RWPE1 (cell line): ENCODE measurements around the gene SDF2L1.

Source experiments
- CTCF ChIA-PET: fragments of 350-600 bp; sonication (Branson Sonifier 250); formaldehyde crosslinking; extraction: SDS; loops from one replicate; lab custom pipeline; 2021; lab: Yijun Ruan, JAX
- POLR2A ChIA-PET: fragments of 400-600 bp; formaldehyde crosslinking; extraction: SDS; loops from one replicate; lab custom pipeline; 2020; ENCODE audit warnings: antibody characterized with exemption; ENCODE audit not compliant: low non-redundant PET; lab: Yijun Ruan, JAX
- DNase-seq: peaks from one replicate; pipeline ENCODE4 v3.0.0; 2012; ENCODE audit warnings: low spot score
- H3K27ac ChIP-seq: fragments of 450-650 bp; 2 replicates; pipeline ENCODE4 v1.5.1; 2017
- TF ChIP-seq, protein P1 (sequence below): fragments of 450-650 bp; conservative IDR thresholded peaks from 2 replicates; pipeline ENCODE4 v1.5.1; 2017; ENCODE audit warnings: low read depth, mild to moderate bottlenecking

Gene SDF2L1

DNA sequence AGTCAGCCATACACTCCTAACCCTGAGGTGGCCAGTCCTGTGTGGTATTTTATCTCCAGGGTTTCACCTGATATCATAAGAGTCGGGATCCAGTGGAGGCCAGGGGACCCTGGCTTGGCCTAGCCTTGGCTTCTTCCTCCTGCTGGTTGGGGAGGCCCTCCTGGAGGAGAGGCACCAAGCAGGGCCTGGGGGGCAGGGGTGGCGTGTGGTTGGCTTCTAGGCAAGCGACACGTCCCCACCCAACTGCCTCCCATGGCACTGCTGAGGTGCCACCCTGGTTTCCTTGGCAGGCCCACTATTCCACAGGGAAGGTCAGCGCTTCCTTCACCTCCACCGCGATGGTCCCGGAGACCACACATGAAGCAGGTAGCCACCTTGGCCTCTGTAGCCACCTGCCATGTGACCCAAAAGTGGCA, 44.1 kb downstream of the SDF2L1 start:
- no peak for DNase-seq
- ChIA-PET POLR2A (no interaction called here), CTCF (no interaction called here)
- no peak overlapping the region for H3K27ac ChIP-seq
- TF ChIP-seq, protein P1, sequence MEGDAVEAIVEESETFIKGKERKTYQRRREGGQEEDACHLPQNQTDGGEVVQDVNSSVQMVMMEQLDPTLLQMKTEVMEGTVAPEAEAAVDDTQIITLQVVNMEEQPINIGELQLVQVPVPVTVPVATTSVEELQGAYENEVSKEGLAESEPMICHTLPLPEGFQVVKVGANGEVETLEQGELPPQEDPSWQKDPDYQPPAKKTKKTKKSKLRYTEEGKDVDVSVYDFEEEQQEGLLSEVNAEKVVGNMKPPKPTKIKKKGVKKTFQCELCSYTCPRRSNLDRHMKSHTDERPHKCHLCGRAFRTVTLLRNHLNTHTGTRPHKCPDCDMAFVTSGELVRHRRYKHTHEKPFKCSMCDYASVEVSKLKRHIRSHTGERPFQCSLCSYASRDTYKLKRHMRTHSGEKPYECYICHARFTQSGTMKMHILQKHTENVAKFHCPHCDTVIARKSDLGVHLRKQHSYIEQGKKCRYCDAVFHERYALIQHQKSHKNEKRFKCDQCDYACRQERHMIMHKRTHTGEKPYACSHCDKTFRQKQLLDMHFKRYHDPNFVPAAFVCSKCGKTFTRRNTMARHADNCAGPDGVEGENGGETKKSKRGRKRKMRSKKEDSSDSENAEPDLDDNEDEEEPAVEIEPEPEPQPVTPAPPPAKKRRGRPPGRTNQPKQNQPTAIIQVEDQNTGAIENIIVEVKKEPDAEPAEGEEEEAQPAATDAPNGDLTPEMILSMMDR: no peak

DNA sequence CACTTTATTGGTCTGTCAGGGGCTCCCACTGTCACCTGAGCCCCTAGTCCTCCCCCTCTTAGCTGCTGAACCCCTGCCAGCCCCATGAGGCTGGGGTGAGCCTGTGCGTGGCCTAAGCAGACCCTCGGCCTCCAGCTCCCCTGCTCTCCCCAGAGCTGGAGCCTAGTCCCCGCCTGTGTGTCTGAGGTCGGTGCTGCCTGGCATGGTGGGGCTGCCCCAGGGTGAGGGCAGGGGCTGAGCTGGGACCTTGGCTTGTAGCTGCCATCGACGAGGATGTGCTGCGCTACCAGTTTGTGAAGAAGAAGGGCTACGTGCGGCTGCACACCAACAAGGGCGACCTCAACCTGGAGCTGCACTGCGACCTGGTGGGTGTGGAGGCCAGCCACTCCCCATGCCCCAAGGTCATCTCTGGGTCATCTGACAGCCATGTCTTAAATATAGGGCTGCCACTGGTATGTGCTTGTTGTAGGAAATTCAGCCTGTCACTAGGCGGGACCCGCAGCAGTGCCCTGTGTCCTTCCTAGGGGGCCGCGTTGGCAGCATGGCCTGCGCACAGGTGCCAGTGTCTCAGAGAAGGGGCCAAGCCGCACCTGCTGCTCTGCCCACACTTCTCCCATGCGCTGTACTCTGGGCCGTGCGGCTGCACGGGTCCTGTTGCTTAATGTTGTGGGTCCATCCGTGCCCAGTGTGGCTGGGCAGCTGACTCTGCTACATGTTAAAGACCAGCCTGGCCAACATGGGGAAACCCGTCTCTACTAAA, 44.7 kb downstream of the SDF2L1 start:
- DNase-seq: no peak
- CTCF ChIA-PET: no interaction called here
- H3K27ac ChIP-seq: no peak overlapping the region
- POLR2A ChIA-PET: no interaction called here
- TF ChIP-seq, protein P1: no peak

DNA sequence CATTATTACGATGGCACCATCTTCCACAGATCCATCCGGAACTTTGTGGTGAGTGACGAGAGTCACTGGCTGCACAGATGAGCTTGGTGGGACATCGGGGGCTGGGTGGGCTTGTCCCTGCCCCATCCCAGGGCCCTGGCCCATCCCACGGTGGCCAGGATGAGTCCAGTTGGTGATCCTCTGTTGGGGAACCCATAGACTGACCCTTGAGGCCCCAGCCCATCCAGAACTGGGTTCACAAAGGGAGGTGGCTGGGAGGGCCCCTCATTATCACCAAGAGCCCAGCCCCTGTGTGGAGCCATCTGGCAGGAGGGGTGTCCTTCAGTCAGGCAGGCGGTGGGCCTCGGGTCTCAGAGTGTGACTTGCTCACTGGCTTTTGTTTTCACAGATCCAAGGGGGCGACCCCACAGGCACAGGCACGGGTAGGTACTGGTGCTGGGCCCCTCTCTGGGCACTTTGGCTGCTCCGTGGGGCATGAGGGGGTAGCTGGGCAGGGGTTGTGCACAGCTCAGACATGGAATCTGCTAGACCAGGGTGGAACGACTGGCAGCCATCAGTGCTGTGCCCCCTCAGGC, 45.7 kb downstream of the SDF2L1 start:
- POLR2A ChIA-PET: no interaction called here
- no peak for DNase-seq
- CTCF ChIA-PET: interaction anchor here (0.6 kb wide), 1 partner anchor 250 kb away, joined by 3 read pairs; no protein-coding TSS in a partner anchor

DNA sequence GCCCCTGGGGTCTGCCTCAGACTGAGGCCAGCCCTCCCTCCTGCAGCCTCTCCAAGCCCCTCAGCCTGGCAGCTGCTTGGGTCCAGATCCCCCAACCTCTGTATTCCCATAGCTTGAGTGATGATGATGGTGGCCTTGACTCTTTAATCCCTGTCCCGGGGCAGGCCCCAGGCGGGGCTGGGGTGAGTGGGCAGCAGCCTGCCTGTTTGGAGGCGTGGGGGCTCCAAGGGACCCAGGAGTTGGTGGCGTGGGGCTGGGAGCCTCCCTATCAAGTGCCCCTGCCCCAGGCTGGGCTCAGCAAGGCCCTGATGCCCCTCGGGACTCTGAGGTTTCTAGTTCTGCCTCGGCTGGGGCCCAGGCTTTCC, 46.2 kb downstream of the SDF2L1 start:
- ChIA-PET CTCF (no interaction called here), POLR2A (no interaction called here)
- no peak for DNase-seq
- peak overlapping the region; percentile 5; the same call in 1 of the 2 replicates for H3K27ac ChIP-seq
- TF ChIP-seq, protein P1: no peak

More for the DNA sequence above, 45.7 kb downstream of the SDF2L1 start:
- TF ChIP-seq, protein P1: no peak
- no peak overlapping the region for H3K27ac ChIP-seq

DNA sequence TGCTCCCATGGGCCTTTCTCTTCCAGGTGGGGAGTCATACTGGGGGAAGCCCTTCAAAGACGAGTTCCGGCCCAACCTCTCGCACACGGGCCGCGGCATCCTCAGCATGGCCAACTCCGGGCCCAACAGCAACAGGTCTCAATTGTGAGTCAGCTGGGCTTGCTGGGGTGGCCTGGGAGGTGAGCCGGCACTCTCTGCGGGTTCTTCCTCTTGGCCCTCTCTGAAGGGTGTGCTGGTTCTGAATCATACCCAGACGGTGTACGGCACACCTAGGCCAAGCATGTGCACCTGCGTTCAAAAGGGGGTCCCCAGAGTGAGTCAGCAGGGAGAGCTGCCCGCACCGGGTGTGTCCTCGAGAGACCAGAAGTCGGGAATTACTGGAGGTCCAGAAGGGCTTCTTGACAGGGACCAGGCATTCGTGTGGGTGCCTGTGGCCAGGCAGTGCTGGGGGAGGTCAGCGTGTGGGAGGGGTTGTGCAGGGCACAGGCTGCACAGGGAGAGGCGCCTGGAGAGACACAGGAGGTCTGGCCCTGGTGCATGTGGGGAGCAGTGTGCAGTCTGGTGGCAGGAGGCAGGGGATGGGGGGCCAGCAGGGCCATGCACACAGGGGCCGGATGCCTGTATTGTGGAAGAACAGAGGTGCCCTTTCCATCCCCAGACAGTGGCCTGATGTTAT, 46.7 kb downstream of the SDF2L1 start:
- peak; percentile 34 for DNase-seq
- H3K27ac ChIP-seq: peak overlapping the region; percentile 5; the same call in 1 of the 2 replicates
- TF ChIP-seq, protein P1: no peak
- CTCF ChIA-PET: no interaction called here
- POLR2A ChIA-PET: no interaction called here

DNA sequence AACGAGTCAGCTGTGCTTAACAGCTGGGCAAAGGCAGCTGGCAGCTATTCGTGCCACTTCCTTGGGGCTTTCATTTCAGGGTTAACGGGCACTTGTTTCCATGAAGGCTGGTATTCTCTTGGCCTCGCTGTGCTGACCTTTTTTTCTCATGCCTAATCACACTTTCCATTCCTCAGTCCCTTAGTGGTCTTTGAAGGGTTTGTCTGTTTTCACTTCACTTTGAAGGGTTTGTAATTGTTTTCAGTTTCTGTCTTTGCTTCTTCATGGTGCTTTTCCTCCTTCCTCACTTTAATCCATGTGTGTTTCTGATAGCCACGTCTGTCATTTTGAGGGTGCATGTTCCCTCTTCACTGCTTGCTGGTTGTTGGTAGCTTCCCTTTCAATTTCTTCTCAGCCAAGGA, 48.3 kb downstream of the SDF2L1 start:
- no peak for DNase-seq
- POLR2A ChIA-PET: interaction anchor here (0.6 kb wide), 1 partner anchor 218 kb away, joined by 3 read pairs; no protein-coding TSS in a partner anchor
- TF ChIP-seq, protein P1: no peak
- CTCF ChIA-PET: no interaction called here
- no peak overlapping the region for H3K27ac ChIP-seq
